Parathyroid adenoma (tissue), 2 donors: ENCODE data around the gene C12orf43.
A peak's percentile ranks its signal among the peaks of the same experiment; 100 is the strongest.

Source experiments
- H2AFZ ChIP-seq: fragments of 300-600 bp; sonication (generic); one replicate; pipeline ENCODE4 v1.7.0; 2017; ENCODE audit warnings: antibody characterized with exemption, mild to moderate bottlenecking
- H3K27ac ChIP-seq: fragments of 300-600 bp; sonication (generic); one replicate; pipeline ENCODE4 v1.7.0; 2017
- H3K27me3 ChIP-seq: fragments of 300-600 bp; sonication (generic); one replicate; pipeline ENCODE4 v1.7.0; 2017; ENCODE audit warnings: low read length; ENCODE audit not compliant: control insufficient read depth, insufficient read depth
- H3K36me3 ChIP-seq: fragments of 300-600 bp; sonication (generic); one replicate; pipeline ENCODE4 v1.7.0; 2017; ENCODE audit warnings: low read length; ENCODE audit not compliant: control insufficient read depth, insufficient read depth
- H3K4me1 ChIP-seq: fragments of 300-600 bp; sonication (generic); one replicate; pipeline ENCODE4 v1.7.0; 2017; ENCODE audit warnings: control low read depth
- H3K4me2 ChIP-seq: fragments of 300-600 bp; sonication (generic); one replicate; pipeline ENCODE4 v1.7.0; 2017; ENCODE audit warnings: low read length
- H3K4me3 ChIP-seq: fragments of 300-600 bp; sonication (generic); one replicate; pipeline ENCODE4 v1.7.0; 2017; ENCODE audit warnings: low read depth, low read length
- H3K79me2 ChIP-seq: fragments of 300-600 bp; sonication (generic); one replicate; pipeline ENCODE4 v1.7.0; 2017; ENCODE audit warnings: control low read depth
- H3K9ac ChIP-seq: fragments of 300-600 bp; sonication (generic); one replicate; pipeline ENCODE4 v1.7.0; 2017; ENCODE audit warnings: mild to moderate bottlenecking
- H3K9me3 ChIP-seq: fragments of 300-600 bp; sonication (generic); one replicate; pipeline ENCODE4 v1.7.0; 2017; ENCODE audit warnings: low read length; ENCODE audit not compliant: control insufficient read depth
- CTCF ChIP-seq: fragments of 300-600 bp; sonication (generic); IDR thresholded peaks from one replicate; pipeline ENCODE4 v1.7.0; 2017; ENCODE audit warnings: antibody characterized with exemption, mild to moderate bottlenecking
- donor health status: primary hyperparathyroidism.

Gene C12orf43

GRCh38 chr12:121038861-121039668, 22.8 kb upstream of the C12orf43 start, which contains the start of gene OASL:
Gene OASL (minus strand): TSS chr12:121039246. CDS start chr12:121038971, 275 bp downstream.
- no peak within 1 kb of the TSS for H3K9ac ChIP-seq
- no peaks in the 10 kb centered on the region for H3K27me3 ChIP-seq
- peak within 1 kb of the TSS; percentile 86 for H2AFZ ChIP-seq
- no peaks in the 10 kb centered on the region for H3K79me2 ChIP-seq
- H3K4me2 ChIP-seq, result peak within 1 kb of the TSS; percentile 98
- no peak within 1 kb of the TSS for H3K27ac ChIP-seq
- no peaks in the 10 kb centered on the region for H3K9me3 ChIP-seq
- peaks cover 3% of the 10 kb centered on the region for H3K4me1 ChIP-seq
- TF ChIP-seq CTCF, result no peak
- H3K36me3 ChIP-seq, result no peaks in the 10 kb centered on the region
- peak within 1 kb of the TSS; percentile 81 for H3K4me3 ChIP-seq

- Histone ChIP-seq H3K9me3 (no peaks in the 10 kb centered on the region), H3K4me2 (no peak overlapping the region), H3K9ac (no peak overlapping the region), H3K27ac (no peak overlapping the region), H3K36me3 (no peaks in the 10 kb centered on the region), H3K27me3 (no peaks in the 10 kb centered on the region), H2AFZ (no peak overlapping the region), H3K4me1 (peaks cover 3% of the 10 kb centered on the region), H3K79me2 (no peaks in the 10 kb centered on the region), H3K4me3 (no peak overlapping the region)
- no peak for TF ChIP-seq CTCF
Observed at GRCh38 chr12:121036810-121037326, 20.6 kb upstream of the C12orf43 start.

- Histone ChIP-seq H3K27ac (no peak overlapping the region), H3K36me3 (no peaks in the 10 kb centered on the region), H3K4me1 (peaks cover 3% of the 10 kb centered on the region), H3K4me3 (no peak overlapping the region), H3K4me2 (no peak overlapping the region), H3K27me3 (no peaks in the 10 kb centered on the region), H2AFZ (no peak overlapping the region), H3K9ac (no peak overlapping the region), H3K9me3 (no peaks in the 10 kb centered on the region), H3K79me2 (no peaks in the 10 kb centered on the region)
- TF ChIP-seq CTCF, result no peak
Observed at GRCh38 chr12:121034616-121035305, 18.5 kb upstream of the C12orf43 start.

GRCh38 chr12:121033625-121034349, 17.5 kb upstream of the C12orf43 start:
- no peak overlapping the region for H3K9ac ChIP-seq
- no peak overlapping the region for H3K27ac ChIP-seq
- H3K27me3 ChIP-seq, result no peaks in the 10 kb centered on the region
- H3K4me1 ChIP-seq, result peaks cover under 1% of the 10 kb centered on the region
- no peak for TF ChIP-seq CTCF
- no peak overlapping the region for H3K4me3 ChIP-seq
- H3K4me2 ChIP-seq, result no peak overlapping the region
- no peak overlapping the region for H2AFZ ChIP-seq
- H3K9me3 ChIP-seq, result no peaks in the 10 kb centered on the region
- H3K36me3 ChIP-seq, result no peaks in the 10 kb centered on the region
- H3K79me2 ChIP-seq, result no peaks in the 10 kb centered on the region
